Prostate gland (tissue), 2 donors: ENCODE data around the gene ALDH1L2.

Experiments
- POLR2A ChIP-seq: fragments of 450-650 bp; IDR thresholded peaks from one replicate; pipeline ENCODE4 v1.6.1; 2016; ENCODE audit warnings: antibody characterized with exemption, mild to moderate bottlenecking
- POLR2AphosphoS5 ChIP-seq: sonication (generic); formaldehyde crosslinking; IDR thresholded peaks from one replicate; pipeline ENCODE4 v1.6.1; 2017; ENCODE audit warnings: antibody characterized with exemption
- TF ChIP-seq, protein P1 (sequence below), 4 experiments: fragments of 200-600 bp in 2 of 4; fragments of 450-650 bp in 2 of 4; sonication (generic) in 2 of 4; IDR thresholded peaks; 1 replicate in 3 of 4; 2 replicates in 1 of 4; pipeline ENCODE4 v1.5.1; 2016 to 2019; ENCODE audit warnings: antibody characterized with exemption in 4 of 4, mild to moderate bottlenecking in 2 of 4, moderate library complexity in 2 of 4

DNA sequence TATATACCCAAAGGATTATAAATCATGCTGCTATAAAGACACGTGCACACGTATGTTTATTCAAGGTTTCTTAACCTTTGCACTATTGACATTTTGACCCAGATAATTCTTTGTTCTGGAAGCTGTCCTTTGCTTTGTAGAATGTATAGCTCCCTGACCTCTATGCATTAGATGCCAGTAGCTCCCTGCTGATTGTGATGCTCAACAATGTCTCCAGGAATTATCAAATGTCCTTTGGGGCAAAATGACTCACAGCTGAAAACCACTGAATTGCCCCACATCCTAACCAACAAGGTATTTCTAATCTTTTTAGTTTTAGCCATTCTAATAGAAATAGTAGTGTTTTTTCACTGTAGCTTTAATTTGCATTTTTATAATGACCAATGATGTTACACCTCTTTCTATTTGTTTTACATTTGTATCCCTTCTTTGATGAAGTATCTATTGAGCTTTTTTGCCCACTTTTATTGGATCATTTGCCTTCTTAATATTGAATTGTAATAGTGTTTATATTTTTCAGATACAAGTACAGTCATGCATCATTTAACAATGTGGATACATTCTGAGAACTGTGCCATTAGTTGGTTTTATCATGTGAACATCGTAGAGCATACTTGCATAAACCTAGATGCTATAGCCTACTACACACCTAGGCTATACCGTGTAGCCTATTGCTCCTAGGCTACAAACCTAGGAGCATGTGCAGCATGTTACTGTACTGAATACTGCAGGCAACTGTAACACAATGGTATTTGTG, 108.5 kb downstream of the ALDH1L2 start:
- TF ChIP-seq, protein P1, sequence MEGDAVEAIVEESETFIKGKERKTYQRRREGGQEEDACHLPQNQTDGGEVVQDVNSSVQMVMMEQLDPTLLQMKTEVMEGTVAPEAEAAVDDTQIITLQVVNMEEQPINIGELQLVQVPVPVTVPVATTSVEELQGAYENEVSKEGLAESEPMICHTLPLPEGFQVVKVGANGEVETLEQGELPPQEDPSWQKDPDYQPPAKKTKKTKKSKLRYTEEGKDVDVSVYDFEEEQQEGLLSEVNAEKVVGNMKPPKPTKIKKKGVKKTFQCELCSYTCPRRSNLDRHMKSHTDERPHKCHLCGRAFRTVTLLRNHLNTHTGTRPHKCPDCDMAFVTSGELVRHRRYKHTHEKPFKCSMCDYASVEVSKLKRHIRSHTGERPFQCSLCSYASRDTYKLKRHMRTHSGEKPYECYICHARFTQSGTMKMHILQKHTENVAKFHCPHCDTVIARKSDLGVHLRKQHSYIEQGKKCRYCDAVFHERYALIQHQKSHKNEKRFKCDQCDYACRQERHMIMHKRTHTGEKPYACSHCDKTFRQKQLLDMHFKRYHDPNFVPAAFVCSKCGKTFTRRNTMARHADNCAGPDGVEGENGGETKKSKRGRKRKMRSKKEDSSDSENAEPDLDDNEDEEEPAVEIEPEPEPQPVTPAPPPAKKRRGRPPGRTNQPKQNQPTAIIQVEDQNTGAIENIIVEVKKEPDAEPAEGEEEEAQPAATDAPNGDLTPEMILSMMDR (IDR thresholded peaks at IDR 0.05): no peak
- TF ChIP-seq POLR2A: no peak
- TF ChIP-seq POLR2AphosphoS5: no peak
